H1 (cell line): ENCODE data around the gene ISG20L2. TPM values are rescaled to one million over a fixed set of nuclear protein-coding genes. Genes with fewer than 3 reads are reported as not detected.

Source experiments
- EP300 ChIP-seq, 2 experiments: IDR thresholded peaks; 1 replicate in 1 of 2; 2 replicates in 1 of 2; pipeline ENCODE4 v1.6.1; 2011 to 2012; ENCODE audit warnings: low read depth in 2 of 2, low read length in 2 of 2, mild to moderate bottlenecking in 2 of 2, borderline replicate concordance in 1 of 2, inconsistent platforms in 1 of 2, moderate library complexity in 1 of 2
- SP1 ChIP-seq: IDR thresholded peaks from 2 replicates; pipeline ENCODE4 v1.6.1; 2011; ENCODE audit warnings: low read depth, low read length
- polyA plus RNA-seq, 7 experiments: library from polyadenylated mRNA; depleted of rRNA in 3 of 7; stranded (reverse) in 5 of 7; unstranded in 2 of 7; fragments of >200 nt in 5 of 7; fragments of 200-250 nt in 2 of 7; gene quantifications; 1 replicate in 5 of 7; 2 replicates in 1 of 7; 4 replicates in 1 of 7; pipeline versions ENCODE4 v1.2.1 to v1.2.3, GENCODE V29; 2011 to 2013; ENCODE audit warnings: missing spikeins in 2 of 7, mixed read lengths in 2 of 7
- total RNA-seq: library from RNA; stranded (reverse); fragmentation: NEBNext Ultra II Directional; extraction: Animal tissue kit (Norgen Biotek cat#: 25700); gene quantifications from 2 replicates; pipeline ENCODE4 v1.2.1, GENCODE V29; 2021

The ISG20L2 gene
- total and polyA plus RNA-seq, 2 of the 8 experiments (the other 6 are each of a cell fraction or from before 2014, with no cell fraction given), result 47.5 to 53.0 TPM

GRCh38 chr1:156754219-156754618 is 25.7 kb upstream of the ISG20L2 start (continued):
- TF ChIP-seq SP1 (no peak), EP300 (IDR thresholded peaks at IDR 0.05; ENCODE audit: borderline replicate concordance in 1 of 2, low read depth in 2 of 2, low read length in 2 of 2) (no peak)
- TF ChIP-seq, all 59 proteins: peak for 0
